ENCODE data around the gene SERTAD2.

GRCh38 chr2:64637000-64637635 lies 16.6 kb downstream of the SERTAD2 start:
- TF ChIP-seq CTCF (IDR thresholded peaks at IDR 0.05; ENCODE audit: low read depth, low read length) (no peak), MYC (IDR thresholded peaks at IDR 0.05; ENCODE audit: low read depth, low read length) (peak; percentile 53), POLR2A (IDR thresholded peaks at IDR 0.05; ENCODE audit: extremely low read depth, insufficient read length) (no peak), MAX (IDR thresholded peaks at IDR 0.05; ENCODE audit: low read depth, low read length) (peak; percentile 53)
